GM23248 (cell line): ENCODE results near the gene NAA20. TPM values are rescaled to one million over a fixed set of nuclear protein-coding genes. Genes with fewer than 3 reads are reported as not detected.

Source experiments
- DNase-seq: peaks from one replicate; pipeline ENCODE4 v3.0.0-alpha.2; 2015
- H2AFZ ChIP-seq: fragments of 200-600 bp; sonication (generic); 2 replicates; pipeline ENCODE4 v1.6.1; 2016; ENCODE audit warnings: antibody characterized with exemption
- H3F3A ChIP-seq: fragments of 200-600 bp; sonication (generic); 2 replicates; pipeline ENCODE4 v1.6.1; 2016; ENCODE audit warnings: mild to moderate bottlenecking, antibody characterized with exemption, mixed run types; ENCODE audit not compliant: insufficient read depth
- H3K27ac ChIP-seq: fragments of 200-600 bp; sonication (generic); 2 replicates; pipeline ENCODE4 v1.5.1; 2016; ENCODE audit warnings: mild to moderate bottlenecking
- H3K27me3 ChIP-seq: fragments of 200-600 bp; sonication (generic); replicated peaks from 2 replicates; pipeline ENCODE4 v1.6.1; 2016; ENCODE audit warnings: mild to moderate bottlenecking; ENCODE audit not compliant: insufficient read depth
- H3K36me3 ChIP-seq: fragments of 200-600 bp; sonication (generic); 2 replicates; pipeline ENCODE4 v1.6.1; 2016; ENCODE audit warnings: low read depth, mild to moderate bottlenecking
- H3K4me1 ChIP-seq: fragments of 200-600 bp; sonication (generic); 2 replicates; pipeline ENCODE4 v1.6.1; 2016; ENCODE audit warnings: mild to moderate bottlenecking; ENCODE audit not compliant: insufficient read depth
- H3K4me2 ChIP-seq: fragments of 200-600 bp; sonication (generic); one replicate; pipeline ENCODE4 v1.6.1; 2016; ENCODE audit warnings: mild to moderate bottlenecking; ENCODE audit not compliant: unreplicated experiment
- H3K4me3 ChIP-seq: fragments of 200-600 bp; sonication (generic); 2 replicates; pipeline ENCODE4 v1.5.1; 2016; ENCODE audit warnings: mild to moderate bottlenecking
- H3K79me2 ChIP-seq: fragments of 200-600 bp; sonication (generic); 2 replicates; pipeline ENCODE4 v1.6.1; 2016; ENCODE audit warnings: mild to moderate bottlenecking; ENCODE audit not compliant: insufficient read depth
- H3K9ac ChIP-seq: fragments of 200-600 bp; sonication (generic); 2 replicates; pipeline ENCODE4 v1.6.1; 2016; ENCODE audit warnings: mild to moderate bottlenecking
- H3K9me2 ChIP-seq: fragments of 200-600 bp; sonication (generic); 2 replicates; pipeline ENCODE4 v1.6.1; 2016; ENCODE audit warnings: mixed run types, mild to moderate bottlenecking, moderate library complexity; ENCODE audit not compliant: insufficient read depth
- H3K9me3 ChIP-seq: fragments of 200-600 bp; sonication (generic); one replicate; pipeline ENCODE4 v1.6.1; 2017; ENCODE audit warnings: low read depth
- H4K20me1 ChIP-seq: fragments of 200-600 bp; sonication (generic); 2 replicates; pipeline ENCODE4 v1.6.0; 2016; ENCODE audit not compliant: insufficient read depth
- EZH2 ChIP-seq: fragments of 200-600 bp; sonication (generic); IDR thresholded peaks from 2 replicates; pipeline ENCODE4 v1.6.1; 2018; ENCODE audit warnings: antibody characterized with exemption, mild to moderate bottlenecking; ENCODE audit not compliant: insufficient read depth, poor library complexity, severe bottlenecking
- EZH2phosphoT487 ChIP-seq: fragments of 200-600 bp; sonication (generic); IDR thresholded peaks from 2 replicates; pipeline ENCODE4 v1.6.1; 2018; ENCODE audit warnings: antibody characterized with exemption, moderate library complexity, mild to moderate bottlenecking, low read depth; ENCODE audit not compliant: insufficient read depth
- WGBS, 2 experiments: methylation state at CpG; one replicate each; pipeline ENCODE4 v1.1.6; 2015 to 2017; ENCODE audit warnings: low lambda C conversion rate in 2 of 2, low coverage in 1 of 2; ENCODE audit errors: missing lambda C conversion rate in 2 of 2; 5-methylcytosine and 5-hydroxymethylcytosine counted together
- in situ Hi-C: fragments of 300-500 bp; cut with MboI; formaldehyde crosslinking; loops from 2 replicates; pipeline ENCODE4 v1.15.0; 2020
- polyA plus RNA-seq: library from polyadenylated mRNA; unstranded; fragments of >200 nt; fragmentation: Nextera tagmentation; extraction: Ambion mirVana; gene quantifications from 2 replicates; pipeline ENCODE4 v1.2.1, GENCODE V29; 2016
- total RNA-seq: library from RNA; depleted of rRNA; stranded (reverse); fragments of >200 nt; shearing (Covaris generic); gene quantifications from 2 replicates; pipeline ENCODE4 v1.2.3, GENCODE V29; 2014

Gene NAA20
- total and polyA plus RNA-seq, 2 experiments from 2014 or later, result 66.4 to 163 TPM

DNA sequence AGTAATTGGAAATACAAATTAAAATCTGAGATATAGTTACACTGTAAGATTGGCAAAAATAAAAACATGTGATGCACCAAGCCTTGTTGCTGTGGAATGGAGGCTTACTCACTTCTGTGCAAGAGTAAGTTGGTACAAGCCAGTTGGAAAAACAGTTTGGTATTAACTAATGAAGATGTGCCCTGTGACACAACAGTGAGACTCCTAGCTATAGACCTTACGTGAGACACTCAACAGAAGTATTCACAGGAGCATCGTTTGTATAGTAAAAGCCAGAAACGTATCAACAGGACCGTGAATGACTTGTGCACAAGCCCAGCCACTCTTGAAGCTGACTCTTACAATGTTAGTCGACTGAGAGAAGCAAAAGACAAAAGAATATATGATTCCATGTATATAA, 14.6 kb downstream of the NAA20 start:
- H2AFZ ChIP-seq, result no peak overlapping the region
- in situ Hi-C loops, result no loop called here
- no peak overlapping the region for H3K27ac ChIP-seq
- no peaks in the 10 kb centered on the region for H3K9me2 ChIP-seq
- peaks cover 12% of the 10 kb centered on the region; the same call in 1 of the 2 replicates for H3K4me1 ChIP-seq
- TF ChIP-seq EZH2phosphoT487 (no peak), EZH2 (no peak)
- peaks cover 82% of the 10 kb centered on the region for H3K79me2 ChIP-seq
- H3K9me3 ChIP-seq, result no peaks in the 10 kb centered on the region
- no peak overlapping the region for H3K9ac ChIP-seq
- no peak overlapping the region for H3K4me2 ChIP-seq
- no peak overlapping the region for H3K4me3 ChIP-seq
- H3K27me3 ChIP-seq, result no peaks in the 10 kb centered on the region
- no peak for DNase-seq
- H3K36me3 ChIP-seq, result peaks cover 80% of the 10 kb centered on the region
- no peaks in the 10 kb centered on the region for H4K20me1 ChIP-seq
- WGBS, 2 experiments, result 93 to 98% methylated on average over 5 of the region's 5 CpGs
- peaks cover 61% of the 10 kb centered on the region for H3F3A ChIP-seq

DNA sequence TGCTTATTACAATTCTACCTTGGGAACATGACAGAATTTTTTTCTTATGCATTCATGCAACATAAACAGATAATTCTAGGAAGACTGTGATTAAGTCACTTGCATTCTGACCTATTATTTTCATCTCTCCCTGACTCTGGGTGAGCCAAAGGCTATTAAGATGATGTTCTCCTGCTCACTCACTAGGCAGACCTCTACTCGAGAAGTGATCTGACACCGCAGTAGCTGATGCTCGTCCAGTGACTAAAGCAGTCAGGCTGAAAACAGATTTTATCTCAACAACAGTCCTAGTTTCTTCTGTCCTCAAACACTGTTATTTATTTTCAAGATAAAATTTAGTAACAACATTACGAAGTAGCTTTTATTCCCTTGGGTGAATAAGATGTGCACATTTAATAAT, 17.3 kb downstream of the NAA20 start:
- Histone ChIP-seq H3F3A (peaks cover 80% of the 10 kb centered on the region), H3K4me3 (no peak overlapping the region), H3K27me3 (no peaks in the 10 kb centered on the region), H4K20me1 (no peaks in the 10 kb centered on the region), H3K36me3 (peaks cover 83% of the 10 kb centered on the region), H2AFZ (no peak overlapping the region), H3K9me3 (no peaks in the 10 kb centered on the region), H3K4me2 (no peak overlapping the region), H3K9me2 (no peaks in the 10 kb centered on the region), H3K9ac (0 out of 2 replicates have a peak overlapping the region, but pooled peaks have one; percentile 3), H3K79me2 (peaks cover 55% of the 10 kb centered on the region), H3K27ac (peak overlapping the region; percentile 36), H3K4me1 (peaks cover 29% of the 10 kb centered on the region)
- in situ Hi-C loops, result no loop called here
- TF ChIP-seq EZH2phosphoT487 (no peak), EZH2 (no peak)
- peak; percentile 62 for DNase-seq
- WGBS, 2 experiments, result 63 to 72% methylated on average over 4 of the region's 4 CpGs

DNA sequence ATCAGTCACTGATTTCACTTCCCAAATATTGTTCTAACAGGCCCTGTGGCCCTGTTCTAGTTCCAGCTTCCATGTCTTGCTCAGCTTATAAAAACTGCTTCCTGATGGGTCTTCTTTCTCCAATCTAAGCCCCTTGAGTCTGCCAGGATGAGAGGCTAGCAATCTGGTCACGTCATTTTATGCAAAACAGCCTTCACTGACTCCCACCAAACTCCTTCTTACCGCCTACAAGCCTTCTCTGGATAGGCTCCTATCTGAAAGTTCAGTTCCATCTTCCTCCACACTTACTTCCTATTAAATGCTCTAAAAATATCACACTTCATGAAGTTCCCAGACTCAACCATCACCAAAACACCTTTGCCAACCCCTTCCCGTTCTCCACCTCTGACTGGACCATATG, 19.6 kb downstream of the NAA20 start:
- WGBS, 2 experiments, result 84 to 90% methylated on average over 3 of the region's 3 CpGs
- in situ Hi-C loops, result no loop called here
- peaks cover 90% of the 10 kb centered on the region for H3K36me3 ChIP-seq

DNA sequence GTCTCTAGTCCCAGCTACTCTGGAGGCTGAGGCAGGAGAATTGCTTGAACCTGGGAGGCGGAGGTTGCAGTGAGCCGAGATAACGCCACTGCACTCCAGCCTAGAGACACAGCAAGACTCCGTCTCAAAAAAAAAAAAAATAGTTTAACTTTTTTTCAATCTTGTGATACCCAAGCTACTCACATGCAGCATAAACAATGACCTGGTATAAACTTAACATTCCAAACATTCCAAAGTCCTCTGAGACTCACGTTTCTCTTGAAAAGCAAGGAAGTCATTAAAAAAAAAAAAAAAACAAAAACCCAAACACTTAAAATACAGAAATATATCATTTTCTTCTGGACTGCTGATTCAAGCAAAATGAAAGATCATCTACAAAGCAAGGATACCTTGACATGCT, 20.8 kb downstream of the NAA20 start:
- H3K79me2 ChIP-seq, result peaks cover 25% of the 10 kb centered on the region
- no peak overlapping the region for H2AFZ ChIP-seq
- DNase-seq, result peak; percentile 50
- H3K9me3 ChIP-seq, result no peaks in the 10 kb centered on the region
- WGBS, 2 experiments, result 56 to 62% methylated on average over 5 of the region's 5 CpGs
- H3K4me3 ChIP-seq, result no peak overlapping the region
- peak overlapping the region; percentile 38 for H3K27ac ChIP-seq
- H3K36me3 ChIP-seq, result peaks cover 90% of the 10 kb centered on the region
- TF ChIP-seq EZH2phosphoT487, result no peak
- no peak for TF ChIP-seq EZH2
- peaks cover 29% of the 10 kb centered on the region for H3K4me1 ChIP-seq
- H3K27me3 ChIP-seq, result no peaks in the 10 kb centered on the region
- H3K9me2 ChIP-seq, result no peaks in the 10 kb centered on the region
- no peaks in the 10 kb centered on the region for H4K20me1 ChIP-seq
- in situ Hi-C loops, result no loop called here
- H3K4me2 ChIP-seq, result peak overlapping the region; percentile 58
- H3K9ac ChIP-seq, result no peak overlapping the region
- H3F3A ChIP-seq, result peaks cover 54% of the 10 kb centered on the region

More for the DNA sequence above, 19.6 kb downstream of the NAA20 start:
- no peaks in the 10 kb centered on the region for H3K27me3 ChIP-seq
- TF ChIP-seq EZH2 (no peak), EZH2phosphoT487 (no peak)
- no peaks in the 10 kb centered on the region for H3K9me2 ChIP-seq
- H4K20me1 ChIP-seq, result no peaks in the 10 kb centered on the region
- no peak overlapping the region for H3K9ac ChIP-seq
- no peak overlapping the region for H3K4me2 ChIP-seq
- H3K27ac ChIP-seq, result peak overlapping the region; percentile 38; the same call in 1 of the 2 replicates
- peaks cover 29% of the 10 kb centered on the region for H3K4me1 ChIP-seq
- peaks cover 64% of the 10 kb centered on the region for H3F3A ChIP-seq
- no peak for DNase-seq
- peaks cover 33% of the 10 kb centered on the region for H3K79me2 ChIP-seq
- no peak overlapping the region for H2AFZ ChIP-seq
- no peak overlapping the region for H3K4me3 ChIP-seq
- H3K9me3 ChIP-seq, result no peaks in the 10 kb centered on the region

DNA sequence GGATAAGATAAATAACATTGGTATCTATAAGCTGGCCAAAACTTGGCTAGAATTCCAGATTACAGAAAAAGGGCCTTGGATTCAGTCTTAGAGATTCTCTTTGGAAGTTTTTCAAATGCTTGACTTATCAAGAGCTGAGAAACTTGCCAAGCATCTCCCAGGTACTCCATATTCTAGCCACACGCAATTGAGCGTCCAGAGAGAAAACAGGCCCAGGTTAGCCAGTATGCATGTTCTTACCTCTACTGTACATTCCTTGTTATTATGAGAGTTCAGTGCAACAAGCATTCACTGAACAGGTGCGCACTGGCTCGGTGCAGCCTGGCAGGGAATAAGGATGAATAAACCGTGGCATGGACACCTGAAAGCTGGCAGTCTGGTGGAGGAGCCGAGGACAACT, 21.4 kb downstream of the NAA20 start:
- no peak for DNase-seq
- Histone ChIP-seq H3F3A (peaks cover 48% of the 10 kb centered on the region), H3K9me2 (no peaks in the 10 kb centered on the region), H4K20me1 (no peaks in the 10 kb centered on the region), H3K9me3 (no peaks in the 10 kb centered on the region), H3K9ac (no peak overlapping the region), H3K4me3 (no peak overlapping the region), H3K4me2 (peak overlapping the region; percentile 58), H3K36me3 (peaks cover 90% of the 10 kb centered on the region), H3K27me3 (no peaks in the 10 kb centered on the region), H3K27ac (no peak overlapping the region; the same call in 1 of the 2 replicates), H2AFZ (no peak overlapping the region), H3K79me2 (peaks cover 20% of the 10 kb centered on the region), H3K4me1 (peaks cover 29% of the 10 kb centered on the region)
- WGBS, 2 experiments, result 88 to 90% methylated on average over 6 of the region's 6 CpGs
- in situ Hi-C loops, result no loop called here
- no peak for TF ChIP-seq EZH2phosphoT487
